GM10248 (cell line): ENCODE measurements around the gene CTAG2.

ENCODE experiments used
- CTCF ChIA-PET: fragments of 300-600 bp; sonication (Branson Sonifier 250); formaldehyde crosslinking; extraction: SDS; loops from one replicate; lab custom pipeline; 2021; ENCODE audit warnings: antibody characterized with exemption; lab: Yijun Ruan, JAX
- POLR2A ChIA-PET: fragments of 350-650 bp; sonication (Branson Sonifier 250); formaldehyde crosslinking; extraction: SDS; loops from one replicate; lab custom pipeline; 2020; ENCODE audit warnings: antibody characterized with exemption; lab: Yijun Ruan, JAX
- DNase-seq: peaks from one replicate; pipeline ENCODE4 v3.0.0; 2012; ENCODE audit errors: extremely low spot score
- CTCF ChIP-seq: IDR thresholded peaks from 2 replicates; pipeline ENCODE4 v1.5.1; 2012; ENCODE audit warnings: mild to moderate bottlenecking, low read depth; ENCODE audit errors: extremely low read depth, missing control alignments, control extremely low read depth

Gene CTAG2

GRCh38 chrX:154655346-154655745, 2.0 kb upstream of the CTAG2 start:
- TF ChIP-seq CTCF = no peak
- POLR2A ChIA-PET = no interaction called here
- CTCF ChIA-PET = no interaction called here
- DNase-seq = no peak

GRCh38 chrX:154654925-154655324, 1.5 kb upstream of the CTAG2 start:
- no peak for DNase-seq
- POLR2A ChIA-PET = no interaction called here
- no peak for TF ChIP-seq CTCF
- CTCF ChIA-PET = no interaction called here

GRCh38 chrX:154654372-154654771, 993 bp upstream of the CTAG2 start:
- CTCF ChIA-PET = no interaction called here
- DNase-seq = no peak
- POLR2A ChIA-PET = no interaction called here
- TF ChIP-seq CTCF = no peak

- POLR2A ChIA-PET = no interaction called here
- CTCF ChIA-PET = no interaction called here
These were observed 354 bp downstream of the CTAG2 start for GRCh38 chrX:154653048-154653401.

GRCh38 chrX:154652311-154653047, 900 bp downstream of the CTAG2 start:
- ChIA-PET POLR2A (no interaction called here), CTCF (no interaction called here)
- DNase-seq = no peak
- no peak for TF ChIP-seq CTCF

More at GRCh38 chrX:154653048-154653401, 354 bp downstream of the CTAG2 start:
- no peak for TF ChIP-seq CTCF
- DNase-seq = no peak

GRCh38 chrX:154650221-154650510, 3.2 kb downstream of the CTAG2 start:
- TF ChIP-seq CTCF = no peak
- ChIA-PET POLR2A (no interaction called here), CTCF (no interaction called here)
- DNase-seq = no peak
